GM18858 (cell line): Measurements from ENCODE around the gene ZDHHC15.
"Not testable (repeated sequence)": the region's sequence is repeated elsewhere in the genome, so short reads cannot be mapped to it uniquely, and the experiment has no call there.

ENCODE experiments used
- ATAC-seq: cut with Tn5 transposase; IDR thresholded peaks from one replicate; pipeline ENCODE4 v1.9.1; 2021; ENCODE audit not compliant: unreplicated experiment

Gene ZDHHC15, protein sequence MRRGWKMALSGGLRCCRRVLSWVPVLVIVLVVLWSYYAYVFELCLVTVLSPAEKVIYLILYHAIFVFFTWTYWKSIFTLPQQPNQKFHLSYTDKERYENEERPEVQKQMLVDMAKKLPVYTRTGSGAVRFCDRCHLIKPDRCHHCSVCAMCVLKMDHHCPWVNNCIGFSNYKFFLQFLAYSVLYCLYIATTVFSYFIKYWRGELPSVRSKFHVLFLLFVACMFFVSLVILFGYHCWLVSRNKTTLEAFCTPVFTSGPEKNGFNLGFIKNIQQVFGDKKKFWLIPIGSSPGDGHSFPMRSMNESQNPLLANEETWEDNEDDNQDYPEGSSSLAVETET

GRCh38 chrX:75522565-75523431 lies at the start of gene ZDHHC15:
Gene ZDHHC15, minus strand, starts transcription at chrX:75523037. Its CDS starts 13 bp downstream, at chrX:75523024.
- no peak for ATAC-seq

- ATAC-seq: not testable (repeated sequence)
Measured at GRCh38 chrX:75560544-75560943, 37.7 kb upstream of the ZDHHC15 start.

GRCh38 chrX:75547783-75548182 lies 24.9 kb upstream of the ZDHHC15 start:
- ATAC-seq: no peak

- ATAC-seq: no peak
Measured at GRCh38 chrX:75546724-75547511, 24.1 kb upstream of the ZDHHC15 start.

DNA sequence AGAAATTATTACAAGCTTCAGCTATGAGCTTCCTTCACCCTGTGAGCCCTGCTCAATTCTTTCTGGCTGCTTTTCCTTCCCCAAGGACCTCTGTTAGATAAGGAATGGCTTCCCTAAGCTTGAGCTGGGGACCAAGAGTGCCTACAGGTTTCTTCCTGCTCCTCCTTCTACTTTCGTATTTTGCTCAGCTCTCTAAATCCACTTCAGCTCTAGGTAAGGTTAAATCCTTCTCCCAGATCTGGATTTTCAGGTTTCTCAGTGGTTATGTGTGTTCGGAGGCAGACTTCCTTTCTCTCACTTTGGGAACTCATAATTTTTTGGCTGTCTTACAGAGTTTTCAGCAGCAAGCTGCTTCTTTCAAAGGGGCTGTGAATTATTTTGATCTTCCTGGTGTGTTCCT lies 21.9 kb upstream of the ZDHHC15 start:
- no peak for ATAC-seq

DNA sequence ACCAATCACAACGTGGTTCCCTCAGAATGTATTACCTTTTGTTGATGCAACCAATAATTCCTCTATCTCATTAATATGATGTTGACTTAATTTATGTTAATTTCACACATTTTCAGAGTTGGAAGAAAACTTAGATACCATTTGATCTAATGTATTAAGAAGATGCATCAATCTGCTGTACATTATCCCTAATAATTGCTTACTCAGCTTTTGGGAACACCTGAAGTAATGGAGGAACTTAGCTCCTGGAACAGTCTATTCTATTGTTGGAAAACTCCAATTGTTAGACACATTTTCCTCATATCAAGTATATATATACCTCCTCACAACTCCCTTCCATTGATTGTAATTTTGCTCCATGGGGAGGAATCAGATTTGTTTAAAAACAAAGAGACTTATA lies 38.9 kb downstream of the ZDHHC15 start:
- ATAC-seq: no peak

DNA sequence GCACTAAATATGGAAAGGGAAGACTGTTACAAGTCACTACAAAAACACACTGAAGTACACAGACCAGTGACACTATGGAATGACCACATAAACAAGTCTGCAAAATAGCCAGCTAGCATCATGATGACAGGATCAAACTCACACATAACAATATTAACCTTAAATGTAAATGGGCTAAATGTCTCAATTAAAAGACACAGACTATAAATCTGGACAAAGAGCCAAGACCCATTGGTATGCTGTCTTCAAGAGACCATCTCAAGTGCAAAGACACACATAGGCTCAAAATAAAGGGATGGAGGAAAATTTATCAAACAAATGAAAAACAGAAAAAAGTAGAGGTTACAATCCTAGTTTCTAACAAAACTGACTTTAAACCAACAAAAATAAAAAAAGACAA lies 61.1 kb downstream of the ZDHHC15 start:
- not testable (repeated sequence) for ATAC-seq

DNA sequence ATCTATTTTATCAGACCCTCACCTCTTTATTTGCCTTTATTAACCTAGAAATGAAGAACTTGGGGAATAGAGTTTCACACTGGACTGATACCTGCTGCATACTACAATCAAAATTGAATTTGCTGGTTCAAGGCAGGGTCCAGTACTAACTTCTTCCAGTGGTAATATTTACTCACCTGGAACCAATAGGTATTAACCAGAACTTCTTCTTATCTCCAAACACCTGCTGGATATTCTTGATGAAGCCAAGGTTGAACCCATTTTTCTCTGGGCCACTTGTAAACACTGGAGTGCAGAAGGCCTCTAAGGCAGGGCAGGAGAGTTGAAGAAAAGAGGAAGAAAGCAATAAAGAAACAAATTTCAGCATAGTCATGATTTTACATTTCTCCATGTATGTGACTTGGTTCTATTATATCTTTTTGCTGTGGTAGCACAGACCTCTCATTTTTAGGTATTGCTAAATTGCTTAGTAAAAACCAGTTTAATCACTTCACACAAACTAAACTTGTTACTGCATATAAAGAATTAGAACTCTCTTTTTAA lies 101.1 kb downstream of the ZDHHC15 start:
- no peak for ATAC-seq

GRCh38 chrX:75407153-75407552 lies 115.7 kb downstream of the ZDHHC15 start:
- not testable (repeated sequence) for ATAC-seq

GRCh38 chrX:75390470-75390869 lies 132.4 kb downstream of the ZDHHC15 start:
- no peak for ATAC-seq

DNA sequence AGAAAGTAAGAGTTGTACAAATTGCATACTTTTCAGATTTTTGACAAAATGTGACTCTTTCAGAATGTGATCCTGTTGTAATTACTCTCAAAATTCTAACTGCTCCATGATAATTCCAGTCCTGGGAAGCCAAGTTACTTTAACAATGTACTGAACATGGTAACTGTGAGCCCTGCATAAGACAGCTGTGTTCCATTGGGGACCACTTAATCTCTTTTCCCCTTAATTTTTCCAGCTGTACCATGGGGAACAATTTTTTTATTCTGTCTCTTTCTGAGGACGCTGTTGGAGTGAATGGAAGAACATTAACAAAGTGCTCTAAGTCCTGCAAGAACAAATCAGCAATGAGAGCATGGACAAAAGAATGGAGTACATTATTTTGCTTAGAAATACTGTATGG lies 153.1 kb downstream of the ZDHHC15 start:
- no peak for ATAC-seq

DNA sequence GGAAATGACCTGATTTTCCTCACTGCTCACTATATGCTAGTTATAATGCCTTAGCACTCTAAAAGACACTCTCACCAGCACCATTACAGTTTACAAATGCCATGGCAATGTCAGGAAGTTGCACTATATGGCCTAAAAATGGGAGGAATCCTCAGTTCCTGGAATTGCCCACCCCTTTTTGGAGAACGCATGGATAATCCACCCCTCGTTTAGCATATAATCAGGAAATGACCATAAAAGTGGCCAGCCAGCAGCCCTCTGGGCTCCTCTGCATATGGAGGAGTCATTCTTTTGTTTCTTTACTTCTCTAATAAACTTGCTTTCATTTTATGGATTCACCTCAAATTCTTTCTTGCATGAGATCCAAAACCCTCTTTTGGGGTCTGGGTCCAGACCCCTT lies 156.0 kb downstream of the ZDHHC15 start:
- no peak for ATAC-seq

- no peak for ATAC-seq
Measured at GRCh38 chrX:75365243-75365975, 157.4 kb downstream of the ZDHHC15 start.

DNA sequence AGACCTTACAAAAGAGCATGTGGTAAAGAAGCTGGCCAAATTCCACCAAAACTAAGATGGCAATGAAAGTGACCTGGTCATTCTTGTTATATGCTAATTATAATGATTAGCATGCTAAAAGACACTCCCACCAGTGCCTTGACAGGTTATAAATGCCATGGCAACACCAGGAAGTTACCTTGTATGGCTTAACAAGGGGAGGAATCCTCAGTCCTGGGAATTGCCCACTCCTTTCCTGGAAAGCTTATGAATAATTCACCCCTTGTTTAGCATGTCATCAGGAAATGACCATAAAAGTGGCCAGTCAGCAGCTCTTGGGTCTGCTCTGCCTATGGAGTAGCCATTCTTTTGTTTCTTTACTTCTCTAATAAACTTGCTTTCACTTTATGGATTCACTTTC lies 161.0 kb downstream of the ZDHHC15 start:
- ATAC-seq: no peak

DNA sequence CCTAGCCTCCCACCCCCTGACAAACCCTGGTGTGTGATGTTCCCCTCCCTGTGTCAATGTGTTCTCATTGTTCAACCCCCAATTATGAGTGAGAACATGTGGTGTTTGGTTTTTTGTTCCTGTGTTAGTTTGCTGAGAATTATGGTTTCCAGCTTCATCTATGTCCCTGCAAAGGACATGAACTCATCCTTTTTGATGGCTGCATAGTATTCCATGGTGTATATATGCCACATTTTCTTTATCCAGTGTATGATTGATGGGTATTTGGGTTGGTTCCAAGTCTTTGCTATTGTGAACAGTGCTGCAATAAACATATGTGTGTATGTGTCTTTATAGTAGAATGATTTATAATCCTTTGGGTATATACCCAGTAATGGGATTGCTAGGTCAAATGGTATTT lies 174.2 kb downstream of the ZDHHC15 start:
- ATAC-seq: not testable (repeated sequence)

DNA sequence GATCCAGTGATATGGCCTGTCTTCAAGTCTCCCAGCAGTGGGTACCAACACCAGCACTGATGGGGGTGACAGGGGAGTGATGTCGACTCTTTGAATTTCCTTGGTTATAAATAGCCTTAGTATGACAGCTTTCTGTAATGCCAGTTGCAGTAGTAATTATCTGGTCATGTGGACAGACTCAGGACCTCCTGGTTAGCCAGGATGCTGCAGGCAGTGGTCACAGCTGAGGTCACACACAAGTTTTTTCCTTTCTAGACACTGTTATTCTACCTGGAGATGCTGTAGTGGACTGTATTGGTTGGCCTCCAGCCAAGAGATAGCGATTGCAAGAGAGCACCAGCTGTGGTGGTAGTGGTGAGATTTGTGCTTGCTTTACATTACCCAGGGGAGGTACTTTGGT lies 185.3 kb downstream of the ZDHHC15 start:
- ATAC-seq: no peak

DNA sequence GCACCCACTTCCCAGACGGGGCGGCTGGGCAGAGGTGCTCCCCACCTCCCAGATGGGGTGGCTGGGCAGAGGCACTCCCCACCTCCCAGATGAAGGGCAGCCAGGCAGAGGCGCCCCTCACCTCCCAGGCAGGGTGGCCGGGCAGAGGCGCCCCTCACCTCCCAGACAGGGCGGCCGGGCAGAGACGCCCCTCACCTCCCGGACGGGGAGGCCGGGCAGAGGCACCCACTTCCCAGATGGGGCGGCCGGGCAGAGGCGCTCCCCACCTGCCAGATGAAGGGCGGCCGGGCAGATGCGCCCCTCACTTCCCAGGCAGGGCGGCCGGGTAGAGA lies 187.7 kb downstream of the ZDHHC15 start:
- ATAC-seq: no peak

DNA sequence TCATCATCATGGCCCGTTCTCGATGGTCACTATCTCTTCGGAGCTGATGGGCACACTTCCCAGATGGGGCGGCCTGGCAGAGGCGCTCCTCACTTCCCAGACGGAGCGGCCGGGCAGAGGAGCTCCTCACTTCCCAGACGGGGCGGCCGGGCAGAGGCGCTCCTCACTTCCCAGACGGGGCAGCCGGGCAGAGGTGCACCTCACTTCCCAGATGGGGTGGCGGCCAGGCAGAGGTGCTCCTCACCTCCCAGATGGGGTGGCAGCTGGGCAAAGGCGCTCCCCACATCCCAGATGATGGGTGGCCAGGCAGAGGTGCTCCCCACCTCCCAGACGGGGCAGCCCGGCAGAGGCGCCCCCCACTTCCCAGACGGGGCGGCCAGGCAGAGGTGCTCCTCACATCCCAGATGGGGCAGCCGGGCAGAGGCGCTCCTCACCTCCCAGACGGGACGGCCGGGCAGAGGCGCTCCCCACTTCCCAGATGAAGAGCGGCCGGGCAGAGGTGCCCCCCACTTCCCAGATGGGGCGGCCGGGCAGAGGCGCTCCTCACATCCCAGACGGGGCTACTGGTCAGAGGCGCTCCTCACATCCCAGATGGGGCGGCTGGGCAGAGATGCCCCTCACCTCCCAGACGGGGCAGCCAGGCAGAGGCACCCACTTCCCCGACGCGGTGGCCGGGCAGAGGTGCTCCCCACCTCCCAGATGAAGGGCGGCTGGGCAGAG lies 188.3 kb downstream of the ZDHHC15 start:
- ATAC-seq: not testable (repeated sequence)

DNA sequence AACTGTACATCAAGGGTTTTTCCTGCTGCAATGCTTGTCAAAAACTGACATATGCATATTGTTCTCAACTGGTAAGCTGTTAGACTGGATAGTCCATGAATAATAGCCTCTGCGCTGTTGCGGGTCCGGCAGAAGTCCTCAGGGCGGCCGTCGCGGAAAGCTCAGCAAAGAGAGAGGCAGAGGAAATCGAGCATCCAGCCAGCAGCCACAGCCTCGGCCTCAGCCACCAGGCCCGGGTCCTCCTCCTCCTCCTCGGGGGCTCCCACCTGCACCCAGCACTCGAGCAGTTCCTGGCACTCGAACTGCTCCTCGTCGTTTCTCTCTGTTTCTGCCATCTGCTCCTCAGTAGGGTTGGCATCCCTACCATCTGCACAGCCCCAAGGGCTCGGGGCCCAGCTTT lies 195.2 kb downstream of the ZDHHC15 start:
- no peak for ATAC-seq
